T47D (cell line): ENCODE measurements around the gene CFAP54.
A peak's percentile ranks its signal among the peaks of the same experiment; 100 is the strongest.
"Not testable (repeated sequence)": the region's sequence is repeated elsewhere in the genome, so short reads cannot be mapped to it uniquely, and the experiment has no call there.

Experiments
- DNase-seq, 2 experiments: peaks; one replicate each; pipeline versions ENCODE4 v3.0.0 to v3.0.0-alpha.2; 2011 to 2012; ENCODE audit warnings: low read depth in 1 of 2, low spot score in 1 of 2
- JUND ChIP-seq: IDR thresholded peaks from 2 replicates; pipeline ENCODE4 v1.6.1; 2012; ENCODE audit warnings: low read depth
- in situ Hi-C: cut with HindIII; loops from 2 replicates; pipeline ENCODE4 v1.10.0; 2016; ENCODE audit warnings: low sequenced_read_pairs, low pct_unique_long_range_greater_than_20kb

CFAP54 gene

DNA sequence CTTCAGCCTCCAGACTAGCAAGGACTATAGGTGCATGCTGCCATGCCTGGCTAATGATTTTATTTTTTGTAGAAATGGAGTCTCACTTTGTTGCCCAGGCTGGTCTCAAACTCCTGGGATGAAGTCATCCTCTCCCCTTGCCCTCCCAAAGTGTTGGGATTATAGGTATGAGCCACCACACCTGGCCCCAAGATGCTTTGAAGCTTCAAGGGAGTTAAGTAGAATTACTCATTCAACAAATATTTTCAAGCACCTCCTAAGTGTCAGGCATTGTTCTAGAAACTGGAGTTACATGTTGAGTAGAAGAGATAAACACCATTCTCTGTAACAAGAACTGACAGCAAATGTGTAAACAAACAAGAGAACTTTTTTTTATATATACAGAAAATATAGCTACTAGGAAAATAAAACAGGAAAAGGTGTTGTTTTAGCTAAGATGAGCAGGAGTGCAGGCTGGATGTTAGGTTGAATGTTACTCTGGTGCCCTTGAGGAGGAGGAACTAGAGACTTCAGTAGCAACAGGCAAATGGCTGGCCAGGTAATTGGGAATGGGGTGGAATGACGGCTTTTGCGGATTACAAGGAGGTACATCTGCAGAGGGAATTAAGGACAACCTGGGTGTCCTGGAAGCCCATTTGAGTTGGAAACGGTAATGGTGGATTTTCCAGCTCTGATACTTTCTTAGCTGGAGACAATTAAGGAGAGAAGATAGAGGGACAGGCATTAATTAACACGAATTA is 32.0 kb upstream of the CFAP54 start:
- no peak for DNase-seq
- TF ChIP-seq JUND, result no peak
- in situ Hi-C loops, result no loop called here

DNA sequence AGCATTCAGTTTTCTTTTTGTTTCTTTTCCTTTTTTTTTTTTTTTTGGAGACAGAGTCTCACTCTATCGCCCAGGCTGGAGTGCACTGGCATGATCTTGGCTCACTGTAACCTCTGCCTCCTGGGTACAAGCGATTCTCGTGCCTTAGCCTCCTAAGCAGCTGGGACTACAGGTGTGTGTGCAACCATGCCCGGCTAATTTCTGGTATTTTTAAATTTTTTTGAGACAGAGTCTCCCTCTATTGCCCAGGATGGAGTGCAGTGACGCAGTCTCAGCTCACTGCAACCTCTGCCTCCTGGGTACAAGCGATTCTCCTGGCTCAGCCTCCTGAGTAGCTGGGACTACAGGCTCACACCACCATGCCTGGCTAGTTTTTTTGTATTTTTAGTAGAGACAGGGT is 30.1 kb upstream of the CFAP54 start:
- in situ Hi-C loops, DNase-seq: not testable (repeated sequence)

DNA sequence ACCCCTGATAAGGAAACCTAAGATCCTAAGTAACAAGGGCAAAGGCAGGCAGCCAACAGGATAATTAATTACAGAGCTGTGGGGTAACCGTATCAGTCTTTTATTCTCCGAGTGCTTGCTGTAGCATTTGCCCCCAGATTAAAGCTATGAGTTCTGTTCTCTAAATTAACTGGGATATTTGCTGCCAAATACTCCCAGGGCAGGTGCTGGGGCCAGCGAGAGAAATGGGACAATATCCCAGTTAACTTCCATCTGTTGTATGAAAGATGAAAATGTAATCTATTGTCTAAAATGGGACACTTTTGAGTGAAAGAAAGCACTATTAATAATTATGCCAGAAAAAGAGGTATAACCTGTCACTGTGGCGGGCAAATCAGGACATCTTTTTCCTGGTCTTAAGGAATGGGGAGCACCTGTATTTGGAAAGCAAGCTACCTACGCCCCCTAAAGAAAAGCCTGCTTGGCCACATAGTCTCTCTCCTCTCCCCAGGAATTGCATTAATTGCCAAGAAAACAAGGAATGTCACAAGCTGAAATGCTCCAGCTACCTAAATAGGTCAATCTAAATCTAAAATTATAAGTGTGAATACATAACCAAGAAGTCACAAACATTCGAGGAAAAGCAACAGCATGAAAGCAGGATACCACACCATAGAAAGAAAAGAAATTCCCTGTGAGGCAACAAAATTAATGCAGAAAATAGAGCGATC is 26.7 kb upstream of the CFAP54 start:
- in situ Hi-C loops, result no loop called here
- no peak for DNase-seq
- TF ChIP-seq JUND, result no peak

DNA sequence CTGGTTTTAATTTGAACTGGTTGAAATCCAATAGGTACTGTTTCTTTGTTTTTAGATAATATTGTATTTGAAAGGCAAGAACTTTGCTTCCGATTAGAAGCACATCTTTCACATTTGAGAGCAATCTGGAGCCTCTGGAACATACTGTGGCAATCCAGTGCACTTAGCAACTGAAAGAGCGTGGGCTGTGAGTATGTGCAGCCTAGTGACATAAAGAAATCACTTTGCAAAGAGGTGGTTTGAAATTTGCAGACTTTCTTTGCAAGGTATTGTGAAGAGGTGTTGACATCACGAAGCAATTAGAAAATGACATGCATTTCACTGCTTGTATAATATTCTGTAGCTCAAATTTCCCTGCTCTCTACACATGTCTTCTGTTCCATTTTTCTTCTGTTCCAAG is 23.5 kb upstream of the CFAP54 start:
- DNase-seq, result no peak
- TF ChIP-seq JUND, result no peak
- in situ Hi-C loops, result no loop called here

DNA sequence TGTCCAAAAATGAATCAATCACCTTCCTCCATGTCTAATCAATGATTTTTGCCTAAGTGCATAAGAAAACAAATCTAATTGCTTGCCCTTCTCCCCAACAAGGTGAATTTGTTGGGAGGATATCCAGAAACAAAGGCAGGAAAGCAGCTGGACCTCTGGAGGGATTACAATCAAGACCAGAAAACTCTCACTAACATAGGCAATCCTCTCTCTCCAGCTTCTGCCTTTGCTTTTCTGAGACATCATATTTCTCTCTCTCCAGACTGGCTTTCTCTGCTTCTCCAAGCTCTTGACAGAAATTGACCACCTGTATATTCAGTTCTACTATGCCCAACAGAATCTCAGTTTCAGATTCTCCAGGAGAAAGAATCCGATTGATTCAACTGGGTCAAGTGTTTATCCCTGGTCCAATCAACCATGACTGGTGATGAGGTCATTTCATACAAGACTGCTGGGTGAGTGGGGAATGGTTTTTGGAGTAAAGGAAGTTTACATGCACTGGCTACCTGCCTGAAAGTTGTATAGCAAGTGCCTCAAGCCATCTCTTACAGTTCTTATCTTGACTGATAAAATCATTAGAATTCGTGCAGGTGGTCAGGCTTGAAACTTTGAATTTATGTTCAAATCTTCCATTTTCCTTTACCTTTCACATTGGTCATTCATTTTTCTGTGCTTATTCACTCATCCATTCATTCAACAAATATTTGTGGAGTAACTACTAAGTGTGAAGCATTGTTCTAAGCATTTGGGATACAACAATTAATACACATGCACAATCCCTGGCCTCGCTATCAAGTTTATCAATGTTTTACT is 22.2 kb upstream of the CFAP54 start:
- DNase-seq, result no peak
- no peak for TF ChIP-seq JUND
- in situ Hi-C loops, result no loop called here

DNA sequence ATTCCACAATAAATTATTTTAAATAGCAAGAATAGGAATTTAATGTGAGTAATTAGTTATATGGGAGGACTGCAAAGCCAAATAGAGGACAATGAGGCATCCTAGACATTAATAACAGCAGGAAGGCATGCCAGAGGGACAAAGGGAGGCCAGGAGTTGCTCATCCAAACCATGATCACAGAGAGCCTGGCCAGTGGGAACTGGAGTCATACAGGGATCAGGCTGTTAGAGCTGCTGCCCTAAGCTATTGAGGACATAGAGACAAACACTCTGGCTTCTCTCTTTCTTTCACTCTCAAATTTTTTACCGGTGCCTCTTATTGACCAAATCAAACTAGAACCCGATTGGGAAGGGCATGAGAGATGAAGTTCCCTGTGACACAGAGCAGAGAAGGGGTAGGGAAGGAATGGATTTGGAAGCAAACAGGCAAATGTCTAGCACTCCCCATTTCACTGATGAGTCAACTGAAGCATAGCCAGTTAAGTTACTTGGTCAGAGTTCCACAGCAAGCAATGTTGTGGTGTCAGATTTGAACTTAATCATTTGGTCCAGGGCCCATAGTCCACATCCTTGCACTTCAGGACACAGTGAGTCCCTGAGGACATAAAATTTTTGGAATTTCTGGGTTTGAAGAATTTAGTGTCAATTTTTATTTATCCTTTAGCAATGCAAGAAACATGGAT is 17.9 kb upstream of the CFAP54 start:
- DNase-seq, result no peak
- in situ Hi-C loops, result no loop called here
- no peak for TF ChIP-seq JUND

DNA sequence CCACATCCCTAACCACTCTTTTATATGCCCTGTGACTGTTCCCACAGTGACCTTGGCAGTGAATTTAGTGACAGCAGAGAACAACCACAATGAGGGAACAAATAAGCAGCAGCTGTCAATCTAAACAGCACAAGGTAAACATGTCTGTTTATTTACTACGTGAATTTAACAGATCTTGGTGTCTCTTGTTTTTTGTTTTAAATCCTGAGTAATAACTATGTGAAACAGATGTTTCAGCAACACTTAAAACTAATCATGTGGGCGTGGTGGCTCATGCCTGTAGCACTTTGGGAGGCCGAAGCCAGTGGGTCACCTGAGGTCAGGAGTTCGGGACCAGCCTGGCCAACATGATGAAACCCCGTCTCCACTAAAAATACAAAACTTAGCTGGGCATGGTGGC is 17.0 kb upstream of the CFAP54 start:
- DNase-seq, result peak in 1 of 2 experiments; percentile 23
- no peak for TF ChIP-seq JUND
- in situ Hi-C loops, result no loop called here

DNA sequence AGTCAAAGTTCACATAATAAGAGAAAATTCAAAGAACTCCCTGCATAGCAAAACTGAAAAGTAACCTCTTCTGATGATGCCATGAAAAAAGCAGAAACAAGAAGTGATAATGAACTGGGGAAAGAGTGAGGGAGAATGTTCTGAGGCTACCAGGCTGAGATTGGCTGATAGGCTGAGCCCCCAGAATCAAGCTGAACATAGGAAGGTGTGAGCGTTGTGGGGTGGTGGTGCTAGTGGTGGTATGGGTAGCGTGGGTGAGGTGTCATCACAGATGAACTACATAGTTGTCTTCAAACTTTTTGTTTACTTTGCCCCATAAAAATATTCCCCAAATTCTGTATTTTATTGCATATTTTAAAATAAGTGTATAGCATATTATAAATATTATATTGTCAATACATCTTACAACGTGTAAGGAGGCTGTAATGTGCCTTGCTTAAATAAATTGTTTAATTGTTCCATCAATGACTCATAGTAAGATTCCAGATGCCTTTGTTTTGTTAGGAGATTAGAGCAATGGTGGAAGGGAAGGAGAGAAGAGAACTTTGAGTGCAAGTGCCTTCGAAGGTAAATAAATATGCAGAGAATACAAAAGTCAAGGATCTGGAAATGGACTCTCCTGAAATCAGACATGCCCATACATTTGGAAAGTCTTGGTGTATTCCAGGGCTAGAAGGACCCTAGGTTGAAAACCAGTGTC is 15.8 kb upstream of the CFAP54 start:
- no peak for TF ChIP-seq JUND
- DNase-seq, result no peak
- in situ Hi-C loops, result no loop called here

DNA sequence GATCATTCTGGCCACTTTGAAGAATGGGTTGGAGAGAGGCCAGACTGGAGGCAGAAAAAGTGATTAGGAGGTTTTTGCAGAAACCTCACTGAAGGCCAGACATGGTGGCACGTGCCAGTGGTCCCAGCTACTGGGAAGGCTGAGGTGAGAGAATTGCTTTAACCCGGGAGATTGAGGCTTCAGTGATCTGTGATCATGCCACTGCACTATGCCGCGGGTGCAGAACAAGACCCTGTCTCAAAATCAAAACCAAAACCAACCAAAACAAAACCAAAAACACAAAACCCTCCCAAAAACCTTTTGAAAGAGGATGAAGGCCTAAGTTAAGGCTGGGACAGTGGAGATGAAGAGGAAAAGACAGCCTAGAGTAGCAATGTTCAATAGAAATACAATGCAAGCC is 15.2 kb upstream of the CFAP54 start:
- no peak for DNase-seq
- no peak for TF ChIP-seq JUND
- in situ Hi-C loops, result no loop called here

DNA sequence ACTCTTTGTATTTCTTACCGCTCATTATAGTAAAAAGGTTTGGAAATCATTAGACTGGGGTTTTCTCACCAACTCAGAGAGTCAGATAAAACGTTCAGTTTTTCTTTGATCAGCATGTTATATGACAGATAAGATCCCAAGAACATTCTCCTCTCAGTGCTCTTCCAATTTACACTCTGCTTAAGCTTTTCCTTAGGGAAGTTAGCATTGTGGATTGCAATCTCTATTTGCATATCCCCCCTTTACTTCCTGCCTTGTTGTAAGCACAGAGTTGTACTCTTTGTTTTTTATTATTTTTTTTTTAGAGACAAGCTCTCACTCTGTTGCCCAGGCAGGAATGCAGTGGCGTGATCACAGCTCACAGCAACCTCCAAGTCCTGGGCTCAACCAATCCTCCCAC is 11.4 kb upstream of the CFAP54 start:
- TF ChIP-seq JUND, result no peak
- DNase-seq, result no peak
- in situ Hi-C loops, result no loop called here

DNA sequence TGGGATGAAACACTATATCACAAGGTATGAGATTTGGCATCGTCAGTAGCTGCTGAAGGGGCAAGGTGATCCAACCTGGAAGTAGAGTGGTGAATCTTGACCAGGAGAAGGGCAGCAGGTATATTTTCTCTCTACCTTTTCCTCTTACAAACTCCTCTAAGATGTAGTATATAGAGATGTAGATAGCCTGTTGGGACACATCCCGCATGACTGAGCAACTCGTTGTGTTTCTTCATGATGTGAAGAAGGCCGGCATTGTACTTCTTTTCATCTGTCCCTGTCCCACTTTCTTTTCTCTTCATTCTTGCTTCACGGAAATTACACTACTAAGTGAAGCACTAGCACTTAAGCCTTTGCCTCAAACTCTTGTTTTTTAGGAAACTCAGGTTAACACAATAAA is 7.3 kb upstream of the CFAP54 start:
- no peak for TF ChIP-seq JUND
- DNase-seq, result no peak
- in situ Hi-C loops, result no loop called here

DNA sequence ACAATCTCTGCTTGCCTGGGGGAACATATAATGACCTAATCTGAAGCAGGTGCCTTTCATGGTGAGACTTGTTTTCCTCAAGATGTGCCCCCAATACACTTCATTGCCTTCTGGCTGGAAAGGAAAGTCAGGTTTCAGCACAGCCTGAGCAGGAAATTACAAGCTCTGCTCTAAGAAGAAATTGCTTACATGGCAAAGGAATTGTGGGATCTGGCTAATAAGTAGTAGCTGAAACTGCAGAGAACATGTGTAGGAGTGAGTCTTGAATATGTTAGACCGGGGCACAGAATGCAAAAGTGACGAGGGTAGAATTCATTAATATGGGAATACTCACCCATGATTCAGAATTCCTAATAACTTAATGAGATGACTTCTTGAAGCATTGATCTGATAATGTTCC is 6.3 kb upstream of the CFAP54 start:
- no peak for TF ChIP-seq JUND
- in situ Hi-C loops, result no loop called here
- no peak for DNase-seq
